Measurements from ENCODE around the gene TTLL6.
"Not testable (repeated sequence)": the region's sequence is repeated elsewhere in the genome, so short reads cannot be mapped to it uniquely, and the experiment has no call there.

Gene TTLL6

DNA sequence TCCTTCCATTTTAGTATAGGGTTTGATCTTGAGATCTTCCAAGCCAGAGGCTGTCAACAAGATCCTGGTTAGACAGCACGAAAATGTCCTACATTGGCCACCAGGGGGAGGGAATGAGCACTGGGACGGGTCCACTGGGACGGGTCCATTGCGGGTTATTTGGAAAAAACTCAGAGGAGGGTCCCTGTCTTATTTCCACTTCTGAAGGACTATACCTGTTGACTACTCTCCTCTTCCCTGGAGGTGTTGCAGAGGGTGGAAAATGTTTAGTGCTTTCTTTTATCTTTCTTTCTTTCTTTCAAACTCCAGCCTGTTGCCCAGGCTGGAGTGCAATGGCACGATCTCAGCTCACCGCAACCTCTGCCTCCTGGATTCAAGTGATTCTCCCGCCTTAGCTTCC is 2.5 kb downstream of the TTLL6 start:
- DNase-seq = peak; percentile 30

DNA sequence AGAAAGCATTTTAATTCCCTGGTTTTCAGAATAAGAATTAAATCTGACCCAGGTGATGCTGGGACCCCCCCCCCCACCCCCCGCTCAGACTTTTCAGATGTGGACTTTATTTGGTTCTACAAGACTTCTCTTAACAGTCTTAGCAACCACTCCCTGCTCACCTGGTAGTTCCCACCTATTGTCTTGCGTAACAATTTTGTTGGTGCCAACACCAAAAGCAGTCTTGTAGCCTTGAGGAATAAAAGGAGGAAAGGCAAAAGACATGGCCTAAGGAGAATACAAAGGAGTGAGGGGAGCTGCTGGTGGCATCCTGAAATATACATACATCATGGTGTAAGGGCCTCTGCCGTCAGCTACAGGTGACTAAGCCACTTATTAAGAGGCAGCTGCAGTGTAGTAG is 5.0 kb downstream of the TTLL6 start:
- no peak for DNase-seq

DNA sequence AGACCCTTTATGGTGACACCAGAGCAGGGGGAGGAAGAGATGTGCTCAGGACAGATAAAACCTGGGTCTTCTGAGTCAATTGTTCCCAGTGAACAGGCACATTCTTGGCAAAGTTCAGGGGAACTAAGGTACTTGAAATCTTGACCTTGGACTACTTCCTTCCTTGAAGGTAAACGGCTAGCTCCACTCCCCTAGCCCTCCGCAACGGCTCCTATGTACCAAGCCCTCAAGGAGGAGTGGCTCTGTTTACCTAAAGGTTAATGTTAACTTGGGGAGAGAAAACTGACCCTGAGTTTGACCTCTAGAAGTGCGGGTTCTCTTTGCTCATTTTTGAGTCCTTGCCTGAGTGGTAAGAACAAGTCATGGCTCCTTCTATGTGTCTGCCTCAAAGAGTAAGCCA is 7.8 kb downstream of the TTLL6 start:
- no peak for DNase-seq

DNA sequence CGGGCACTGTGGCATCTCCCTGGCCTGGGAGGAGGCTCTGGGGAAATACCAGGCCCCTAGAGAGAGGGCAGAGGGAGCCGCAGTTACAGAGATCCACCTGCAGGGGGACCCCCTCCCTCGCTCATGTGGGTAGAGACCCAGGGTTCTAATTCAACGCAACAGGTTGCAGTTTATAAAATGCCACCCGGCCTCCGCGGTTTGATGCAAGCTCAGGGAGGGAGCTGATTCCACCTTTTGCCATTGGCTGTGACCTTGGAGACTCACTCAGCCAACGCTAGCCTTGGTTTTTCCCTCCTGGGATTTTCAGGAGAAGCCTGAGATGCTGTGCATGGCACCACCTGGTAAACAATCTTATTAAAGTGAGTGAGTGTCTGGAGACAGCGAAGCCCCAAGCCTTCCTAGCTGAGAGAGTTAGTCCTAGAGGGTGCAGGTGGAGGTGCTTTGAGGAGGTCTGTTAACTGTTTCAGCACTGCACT is 12.1 kb downstream of the TTLL6 start:
- peak; percentile 63 for DNase-seq

DNA sequence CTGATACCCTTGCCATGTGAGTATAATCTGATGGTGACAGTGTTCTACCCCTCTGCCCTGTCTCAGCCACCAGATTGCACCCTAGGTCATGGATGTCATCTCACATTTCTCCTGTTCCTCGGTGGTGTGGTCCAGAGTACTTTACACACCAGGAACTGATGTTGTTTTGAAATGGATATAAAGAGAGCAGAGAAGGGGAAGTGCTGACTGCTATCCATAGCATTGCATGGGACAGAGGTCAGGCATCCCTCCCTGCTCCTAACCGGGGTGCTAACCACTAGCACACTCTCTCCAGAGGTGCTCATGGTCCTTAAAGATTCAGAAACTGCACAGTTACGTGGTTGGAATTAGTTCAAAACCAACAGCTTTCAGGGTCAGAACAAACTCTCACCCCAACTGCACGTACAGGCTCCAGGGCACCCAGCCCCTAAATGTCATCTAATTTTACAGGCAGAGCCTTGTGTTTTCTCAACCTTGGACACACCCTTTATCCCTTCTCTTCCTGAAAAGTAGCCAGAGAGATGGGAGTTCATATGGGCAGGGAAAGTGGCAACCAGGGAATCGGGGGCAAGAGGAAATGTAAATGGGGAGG is 16.3 kb downstream of the TTLL6 start:
- no peak for DNase-seq

DNA sequence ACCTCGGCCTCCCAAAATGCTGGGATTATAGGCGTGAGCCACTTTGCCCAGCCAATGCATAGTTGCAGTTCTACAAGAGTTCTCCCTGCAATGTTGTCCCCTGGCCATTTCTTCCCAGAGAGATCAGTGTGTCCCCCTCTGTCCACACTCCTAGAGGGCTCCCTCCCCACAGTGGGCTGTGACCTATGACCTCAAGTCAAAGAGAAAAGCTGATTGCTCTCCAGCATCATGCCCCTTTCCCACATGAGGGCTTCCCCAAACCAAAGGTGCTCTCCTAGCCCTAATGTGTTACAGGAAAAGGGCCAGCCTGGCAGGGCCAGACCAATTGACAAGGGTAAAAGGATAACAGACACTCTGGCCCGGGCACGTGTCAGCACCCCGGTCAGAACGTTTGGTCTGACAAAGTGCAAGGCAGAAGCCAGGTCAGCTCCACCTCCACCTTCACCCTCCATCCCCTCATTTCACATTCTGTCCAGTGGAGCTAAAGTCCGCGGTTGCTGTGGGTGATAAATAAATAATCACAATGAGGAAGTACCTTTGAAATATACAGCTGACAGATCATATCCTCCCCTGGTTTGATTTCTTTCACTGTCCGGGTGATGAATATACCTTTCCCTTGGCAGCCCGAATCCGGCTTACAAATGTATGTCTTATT is 17.8 kb downstream of the TTLL6 start:
- DNase-seq = no peak

DNA sequence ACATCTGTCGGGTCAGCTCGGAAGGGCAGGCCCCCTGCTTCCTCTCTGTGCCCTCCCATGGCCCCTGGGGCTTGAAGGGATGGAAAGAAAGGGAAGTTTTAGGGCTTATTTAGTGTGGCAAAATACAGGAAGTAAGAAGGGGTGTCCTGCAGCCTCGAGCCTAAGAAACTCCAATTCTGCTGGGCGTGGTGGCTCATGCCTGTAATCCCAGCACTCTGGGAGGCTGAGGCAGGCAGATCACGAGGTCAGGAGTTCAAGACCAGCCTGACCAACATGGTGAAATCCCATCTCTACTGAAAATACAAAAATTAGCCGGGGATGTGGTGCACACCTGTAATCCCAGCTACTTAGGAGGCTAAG is 20.9 kb downstream of the TTLL6 start:
- not testable (repeated sequence) for DNase-seq

DNA sequence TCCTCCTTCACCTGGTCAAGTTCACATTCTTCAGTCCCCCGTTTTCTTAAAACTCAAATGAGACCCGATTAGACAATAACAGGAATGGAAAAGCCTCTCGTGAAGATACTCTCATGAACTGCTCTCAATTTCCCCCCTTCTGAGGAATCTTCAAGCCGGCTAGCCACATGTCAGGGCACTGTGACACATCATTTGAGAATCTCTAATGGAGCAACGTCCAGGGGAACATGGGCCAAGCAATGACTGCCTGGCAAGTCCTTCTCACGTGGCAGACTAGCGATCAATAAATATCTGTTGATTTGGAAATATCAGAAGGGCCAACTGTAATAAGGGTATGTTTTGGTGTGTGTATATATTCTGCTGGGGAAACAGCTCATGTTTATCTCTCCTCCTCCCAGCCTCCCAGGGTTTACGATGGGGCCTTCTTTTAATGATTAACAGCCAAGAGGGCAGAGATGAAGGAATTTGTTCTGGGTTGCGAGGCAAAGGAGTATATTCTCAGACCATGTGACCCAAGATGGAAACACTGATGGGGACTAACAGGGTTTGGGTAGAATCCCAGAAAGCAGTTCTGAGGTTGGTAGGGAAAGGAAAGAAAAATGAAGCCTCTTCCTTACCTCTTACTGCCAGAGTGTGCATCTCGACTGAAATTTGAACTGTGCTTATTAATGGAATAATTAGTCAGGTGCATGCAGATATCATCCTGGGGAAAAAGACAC is 21.4 kb downstream of the TTLL6 start:
- no peak for DNase-seq

DNA sequence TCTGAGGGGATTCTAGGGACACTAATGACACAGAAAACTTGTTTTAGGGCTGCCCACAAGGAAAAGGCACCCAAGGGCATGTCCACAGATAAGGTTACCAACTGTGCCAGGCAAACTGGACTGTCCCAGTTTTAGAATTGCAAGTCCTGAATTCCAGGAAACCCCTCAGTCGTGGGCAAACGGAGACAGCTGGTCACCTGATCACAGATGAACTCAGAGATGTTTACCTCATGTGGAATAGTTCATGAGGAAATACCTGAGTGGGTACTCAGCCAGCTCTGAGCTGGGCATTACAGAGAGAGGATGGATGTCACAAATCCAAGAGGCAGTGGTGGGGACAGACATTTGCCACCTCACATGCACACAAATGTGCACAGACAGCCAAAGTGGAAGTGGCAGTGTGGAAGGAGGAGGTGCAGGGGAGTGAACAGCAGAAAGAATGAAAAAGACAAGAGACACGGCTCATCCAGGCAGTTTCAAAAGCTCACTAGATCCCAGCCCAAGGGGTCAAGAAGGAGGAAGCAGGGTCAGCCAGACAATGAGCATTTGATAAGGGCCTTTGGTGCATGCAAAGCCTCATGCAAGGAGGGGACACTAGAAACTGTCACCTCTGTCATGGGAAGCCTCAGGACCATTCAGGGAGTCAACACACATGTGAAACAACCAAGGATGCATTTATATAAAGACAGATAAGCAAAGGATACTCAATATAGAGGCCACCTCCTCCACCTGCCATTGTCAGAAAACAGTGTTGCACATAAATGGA is 24.8 kb downstream of the TTLL6 start:
- no peak for DNase-seq

DNA sequence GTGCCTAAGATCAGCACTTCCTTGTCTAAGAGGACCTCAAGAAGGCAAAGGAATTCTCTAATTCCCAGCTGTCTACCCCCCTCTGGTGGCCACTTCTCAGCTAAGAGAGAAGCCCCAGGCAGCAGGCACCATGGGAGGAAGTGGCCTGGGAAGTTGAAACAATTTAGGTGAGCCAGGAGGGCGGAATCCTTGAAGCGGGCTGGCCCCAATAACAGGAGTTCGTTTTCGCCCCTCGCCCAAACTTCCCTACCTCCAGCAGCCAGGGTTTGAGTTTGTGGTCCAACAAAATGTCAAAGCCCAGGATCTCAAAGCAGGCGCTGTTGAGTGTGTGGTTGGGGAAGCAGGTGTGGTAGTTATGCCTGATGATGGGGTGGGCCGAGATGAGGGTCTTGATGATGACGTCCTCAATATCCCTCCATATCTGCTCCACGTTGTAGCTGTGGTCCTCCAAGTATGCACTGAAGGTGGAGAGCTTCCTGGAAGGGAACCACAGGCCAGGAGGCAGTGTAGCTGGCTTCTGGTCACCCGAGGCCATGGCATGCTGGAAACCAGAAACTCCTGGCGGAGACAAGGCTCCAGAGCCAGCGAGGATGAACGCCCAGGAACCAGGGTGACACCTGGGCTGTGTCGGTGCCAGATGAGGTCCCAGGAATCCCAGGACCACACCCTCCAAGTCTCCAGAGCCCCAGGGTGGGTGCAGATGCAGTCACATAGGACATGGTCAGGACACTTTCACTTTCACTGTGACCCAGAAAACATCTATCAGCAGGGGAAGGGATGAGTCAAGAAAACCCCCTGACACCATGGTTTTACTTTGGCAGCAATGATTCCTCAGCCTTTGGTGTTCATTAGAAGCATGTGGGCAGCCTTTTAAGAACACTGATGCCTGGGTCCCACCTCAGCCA is 25.6 kb downstream of the TTLL6 start:
- DNase-seq = peak; percentile 52

DNA sequence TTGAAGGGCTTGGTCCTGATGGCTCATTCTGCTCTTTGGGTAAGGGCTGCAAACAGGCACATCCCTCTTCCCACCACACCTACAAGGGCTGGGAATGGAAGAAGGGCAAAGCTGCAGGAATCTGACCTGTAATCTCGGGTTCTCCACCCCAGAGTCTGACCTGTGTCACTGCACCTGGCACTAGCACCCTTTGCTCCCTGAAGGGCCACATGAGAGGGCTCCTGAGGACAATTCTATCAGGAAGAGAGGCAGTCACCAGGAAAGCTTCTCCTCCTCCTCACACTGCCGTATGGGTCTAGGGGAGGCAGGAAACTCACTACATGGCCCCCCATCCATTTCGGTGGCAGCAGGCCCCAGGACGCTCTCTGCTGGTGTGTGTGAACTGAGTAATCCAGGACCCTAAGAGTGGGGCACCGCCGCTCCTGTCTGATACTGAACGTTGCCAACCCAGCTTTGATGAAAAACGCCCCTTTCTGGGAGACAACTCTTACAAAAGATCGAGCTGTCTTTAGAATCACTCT is 26.4 kb downstream of the TTLL6 start:
- DNase-seq = no peak

DNA sequence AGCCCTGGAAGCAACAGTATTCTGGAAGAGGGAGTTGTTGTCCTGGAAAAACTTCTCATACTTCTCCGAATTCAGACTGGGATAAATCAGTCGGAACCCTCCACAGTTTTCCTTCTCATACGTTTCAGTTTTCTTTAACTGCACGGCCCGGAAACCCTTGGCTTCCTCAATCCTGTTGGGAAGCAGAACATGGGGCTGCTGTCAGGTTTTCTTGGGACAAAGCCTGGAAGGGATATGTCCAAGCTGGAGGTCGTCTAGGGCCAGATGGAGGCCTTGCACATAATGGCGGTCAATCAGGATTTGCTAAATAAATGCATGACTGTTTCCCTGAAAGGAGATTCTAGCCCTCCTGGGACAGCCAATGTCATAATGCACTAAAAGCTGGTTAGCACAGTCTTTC is 29.2 kb downstream of the TTLL6 start:
- no peak for DNase-seq

DNA sequence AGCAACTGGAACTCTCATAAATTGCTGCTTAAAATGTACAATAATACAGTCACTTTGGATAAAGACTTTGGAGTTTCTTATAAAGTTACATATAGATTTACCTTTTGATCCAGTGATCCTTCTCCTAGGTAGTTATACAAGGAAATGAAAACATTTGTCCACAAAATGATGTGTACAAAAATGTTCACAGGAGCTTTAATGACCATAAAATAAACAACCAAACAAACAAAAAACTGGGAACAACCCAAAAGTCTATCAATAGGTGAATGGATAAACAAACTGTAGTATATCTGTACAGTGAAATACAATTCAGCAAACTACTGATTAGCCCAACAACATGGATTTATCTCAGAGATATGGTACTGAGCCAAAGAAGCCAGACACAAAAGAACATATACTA is 37.6 kb downstream of the TTLL6 start:
- DNase-seq = no peak

DNA sequence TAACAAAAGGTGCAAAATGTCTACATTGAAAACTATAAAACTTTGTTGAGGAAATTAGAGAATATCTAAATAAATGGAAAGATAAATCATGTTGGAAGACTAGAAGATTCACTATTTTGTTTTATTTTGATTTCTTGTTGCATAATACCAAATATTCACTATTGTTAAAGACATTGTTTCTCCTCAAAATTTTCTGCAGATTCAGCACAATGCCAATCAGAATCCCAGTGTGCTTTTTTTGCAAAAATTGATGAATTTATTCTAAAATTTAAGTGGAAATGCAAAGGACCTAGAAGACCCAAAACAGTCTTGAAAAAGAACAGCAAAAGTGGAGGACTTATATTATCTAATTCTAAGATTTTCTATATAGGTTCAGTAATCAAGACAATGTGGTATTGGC is 40.4 kb downstream of the TTLL6 start:
- DNase-seq = no peak

DNA sequence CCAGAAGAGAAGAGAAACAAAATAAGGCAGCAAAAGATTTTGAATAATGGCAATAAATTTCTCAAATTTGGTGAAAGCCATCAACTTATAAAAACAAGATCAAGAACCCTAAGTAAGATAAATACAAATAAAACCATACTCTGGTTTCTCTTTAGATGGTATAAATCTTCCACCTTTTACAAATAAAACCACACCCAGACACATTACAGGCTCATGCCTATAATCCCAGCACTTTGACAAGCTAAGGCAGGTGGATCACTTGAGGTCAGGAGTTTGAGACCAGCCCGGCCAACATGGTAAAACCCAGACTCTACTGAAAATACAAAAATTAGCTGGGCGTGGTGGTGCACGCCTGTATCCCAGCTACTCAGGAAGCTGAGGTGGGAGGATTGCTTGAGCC is 43.8 kb downstream of the TTLL6 start:
- DNase-seq = no peak

DNA sequence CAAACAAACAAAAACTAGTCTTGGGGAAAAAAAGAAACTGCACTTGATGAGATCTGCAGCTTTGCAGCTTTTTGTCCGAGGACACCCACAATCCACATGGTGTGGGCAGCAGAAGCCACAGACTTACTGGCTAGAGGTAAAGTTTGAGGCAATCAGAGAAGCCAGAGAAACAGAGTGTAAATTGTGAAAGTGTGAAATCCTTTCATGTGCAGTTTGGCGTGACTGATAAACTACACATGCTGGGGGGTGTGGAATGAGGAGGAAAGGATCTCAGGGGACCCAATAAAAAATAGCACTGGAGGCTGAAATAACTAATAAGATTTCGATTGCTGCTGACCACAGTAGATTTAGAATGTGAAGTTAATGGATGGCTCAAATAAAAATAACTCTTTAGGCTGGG is 46.1 kb downstream of the TTLL6 start:
- no peak for DNase-seq

DNA sequence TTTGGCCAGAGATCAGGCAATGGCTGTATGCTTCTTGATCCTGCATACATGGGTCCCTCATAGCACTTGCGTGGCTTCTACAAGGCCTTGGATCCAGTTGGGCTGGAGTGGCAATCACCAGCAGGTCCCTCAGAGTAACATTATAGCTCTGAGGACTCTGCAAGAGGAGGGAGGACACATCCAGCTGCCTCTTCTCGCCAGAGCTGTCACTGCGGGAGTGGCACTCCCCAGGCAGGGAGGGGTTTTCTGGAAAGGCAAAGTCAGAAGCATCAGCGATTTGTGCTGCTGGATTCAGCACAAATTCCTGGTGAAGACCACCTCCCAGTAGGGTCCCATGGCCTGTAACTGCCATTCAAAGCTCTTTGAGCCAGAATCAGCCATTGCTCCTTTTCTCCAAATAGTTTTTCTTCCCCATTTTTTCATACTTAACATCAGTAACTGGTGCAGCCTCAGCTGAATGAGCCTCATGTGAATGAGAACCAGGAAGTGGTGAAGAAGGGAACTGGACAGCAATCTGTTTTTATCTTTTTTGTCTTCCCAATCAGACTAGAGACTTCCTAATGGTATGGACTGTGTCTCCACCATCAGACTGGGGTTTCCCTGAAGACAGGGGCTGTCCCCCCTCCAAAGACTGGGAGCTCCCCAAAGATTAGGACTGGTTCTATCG is 47.9 kb downstream of the TTLL6 start:
- no peak for DNase-seq

DNA sequence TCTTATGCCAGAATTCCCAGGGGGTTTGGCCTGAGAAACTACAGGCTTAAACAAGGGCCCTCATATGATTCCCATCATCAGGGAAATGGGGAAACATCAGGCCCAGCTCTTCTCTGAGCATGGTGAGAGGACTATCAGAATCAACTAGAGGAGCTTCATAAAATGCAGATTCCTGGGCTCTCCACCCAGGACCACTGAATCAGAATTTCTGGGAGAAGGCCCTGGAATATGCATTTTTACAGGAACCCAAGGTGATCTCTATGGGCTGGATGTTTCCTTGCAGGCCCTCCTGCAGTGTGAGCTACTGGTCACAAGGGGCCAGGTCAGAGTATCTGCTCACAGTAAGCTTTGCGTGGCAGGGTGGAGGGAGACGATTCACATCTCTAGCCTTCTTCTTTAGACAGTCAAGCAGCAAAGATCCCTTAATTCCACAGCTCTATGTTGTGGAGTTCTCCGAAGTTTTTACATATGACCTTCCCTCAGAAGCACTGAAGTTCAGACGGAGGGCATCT is 49.7 kb downstream of the TTLL6 start:
- DNase-seq = no peak

DNA sequence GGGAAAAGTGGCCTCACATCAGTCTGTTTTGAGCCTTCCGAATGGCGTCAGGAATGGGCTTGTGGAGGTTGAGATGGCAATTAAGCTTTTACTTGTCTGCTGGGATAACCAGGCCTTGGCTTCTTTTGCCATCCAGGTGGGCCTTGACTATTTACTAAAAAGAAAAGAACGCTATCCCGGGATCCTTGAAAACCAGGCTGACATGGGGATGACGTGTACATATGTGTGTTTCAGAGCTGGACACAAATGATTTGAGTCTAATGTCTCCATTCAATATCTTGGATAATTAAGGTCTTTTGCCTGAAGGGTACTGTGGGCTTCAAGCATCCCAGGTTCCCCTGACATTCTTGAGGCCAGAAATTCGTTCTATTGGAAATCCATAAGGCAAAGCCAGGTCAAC is 55.9 kb downstream of the TTLL6 start:
- no peak for DNase-seq

DNA sequence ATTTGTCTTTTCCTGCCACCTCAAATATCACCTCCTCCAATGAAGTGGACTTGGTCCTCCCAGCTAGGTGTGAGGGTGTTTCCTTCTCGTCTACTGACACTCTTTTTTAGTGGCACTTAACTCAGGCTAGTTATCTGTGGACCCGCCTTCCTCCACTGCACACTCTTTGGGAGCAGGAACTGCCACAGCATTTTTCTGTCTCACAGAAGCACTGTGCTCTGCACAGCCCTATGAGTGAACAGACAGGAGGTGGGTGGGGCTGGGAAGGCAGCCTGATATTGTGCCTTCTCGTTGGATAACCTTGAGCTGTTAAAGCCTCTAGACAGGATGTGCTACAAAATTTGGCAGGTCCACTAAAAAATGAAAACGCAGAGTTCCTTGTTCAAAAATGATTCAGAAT is 56.6 kb downstream of the TTLL6 start:
- no peak for DNase-seq

DNA sequence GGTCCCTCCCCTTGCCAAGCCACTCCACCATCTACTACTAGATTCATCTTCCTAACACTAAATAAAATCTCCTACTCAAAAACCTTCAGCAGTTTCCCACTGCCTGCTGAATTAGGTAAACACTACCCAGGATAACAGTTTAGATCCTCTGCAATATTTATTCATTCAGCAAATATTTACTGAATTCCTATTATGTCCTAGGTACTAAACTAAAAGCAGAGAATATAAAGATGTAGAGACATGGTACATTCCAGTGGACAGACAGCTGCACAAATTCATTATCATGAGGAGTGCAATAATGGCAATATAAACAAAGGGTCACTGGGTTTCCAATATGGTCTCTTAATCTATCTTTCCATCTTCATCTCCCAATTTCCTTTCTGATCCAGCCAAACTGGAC is 57.7 kb downstream of the TTLL6 start:
- no peak for DNase-seq

DNA sequence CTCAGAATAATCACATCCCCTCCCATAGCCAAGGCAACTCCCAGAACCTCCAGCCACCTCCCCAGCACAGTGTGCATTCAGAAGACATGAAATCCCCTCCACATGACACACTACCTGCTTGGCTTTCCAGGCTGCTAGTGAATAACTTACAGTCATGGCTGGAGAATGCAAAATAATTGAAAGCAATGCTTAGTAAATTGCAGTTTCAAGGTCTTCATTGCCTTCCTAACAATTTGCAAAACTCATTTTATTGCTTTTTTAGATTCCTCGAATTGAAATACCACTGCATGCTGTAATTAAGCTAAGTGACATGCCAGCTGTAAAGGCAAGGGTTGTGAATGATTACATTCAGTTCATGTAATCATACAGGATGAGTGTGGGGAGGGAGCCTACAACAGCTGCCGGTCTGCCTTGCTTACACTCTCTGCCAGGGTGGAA is 59.5 kb downstream of the TTLL6 start:
- no peak for DNase-seq

Data from NCI-H510A (cell line).